Cardiac muscle cell (in vitro differentiated cells and primary cell): ENCODE data around the gene VGLL4. TPM values are rescaled to one million over a fixed set of nuclear protein-coding genes. Genes with fewer than 3 reads are reported as not detected.
A peak's percentile ranks its signal among the peaks of the same experiment; 100 is the strongest.

Source experiments
- DNase-seq, 2 donors: peaks; one replicate each; pipeline versions ENCODE4 v3.0.0 to v3.0.0-alpha.2; 2010 to 2017; ENCODE audit warnings: low read depth in 1 of 2, low spot score in 1 of 2
- H3K27ac ChIP-seq: fragments of 200-600 bp; sonication (generic); 2 replicates; pipeline ENCODE4 v1.5.1; 2016
- H3K27me3 ChIP-seq: fragments of 200-600 bp; sonication (generic); 2 replicates; pipeline ENCODE4 v1.6.0; 2016; ENCODE audit warnings: control low read depth
- H3K36me3 ChIP-seq: fragments of 200-600 bp; sonication (generic); 2 replicates; pipeline ENCODE4 v1.5.1; 2016; ENCODE audit warnings: control low read depth
- H3K4me1 ChIP-seq: fragments of 200-600 bp; sonication (generic); 2 replicates; pipeline ENCODE4 v1.8.1; 2017; ENCODE audit warnings: low read depth, mild to moderate bottlenecking, mixed run types
- H3K4me3 ChIP-seq: fragments of 200-600 bp; sonication (generic); 2 replicates; pipeline ENCODE4 v1.5.1; 2016; ENCODE audit warnings: mild to moderate bottlenecking
- H3K9me3 ChIP-seq: fragments of 200-600 bp; sonication (generic); 2 replicates; pipeline ENCODE4 v1.5.1; 2017; ENCODE audit warnings: low read depth, mild to moderate bottlenecking, control low read depth
- polyA plus RNA-seq: library from polyadenylated mRNA; unstranded; fragments of >200 nt; fragmentation: Nextera tagmentation; extraction: Ambion mirVana; gene quantifications from 2 replicates; pipeline ENCODE4 v1.2.1, GENCODE V29; 2016
- total RNA-seq: library from RNA; depleted of rRNA; stranded (reverse); fragments of >200 nt; gene quantifications from 2 replicates; pipeline ENCODE4 v1.2.3, GENCODE V29; 2016
- TF ChIP-seq, protein P1 (sequence below): IDR thresholded peaks from 2 replicates; pipeline ENCODE4 v1.5.1; 2012; ENCODE audit warnings: low read depth, mild to moderate bottlenecking, low read length

VGLL4 gene
- total and polyA plus RNA-seq, 2 experiments from 2014 or later: 62.9 to 147 TPM

- no peak overlapping the region for H3K4me3 ChIP-seq
- peak overlapping the region; percentile 68 for H3K27ac ChIP-seq
- peaks cover 46% of the 10 kb centered on the region for H3K4me1 ChIP-seq
- H3K27me3 ChIP-seq: no peaks in the 10 kb centered on the region
- TF ChIP-seq, protein P1, sequence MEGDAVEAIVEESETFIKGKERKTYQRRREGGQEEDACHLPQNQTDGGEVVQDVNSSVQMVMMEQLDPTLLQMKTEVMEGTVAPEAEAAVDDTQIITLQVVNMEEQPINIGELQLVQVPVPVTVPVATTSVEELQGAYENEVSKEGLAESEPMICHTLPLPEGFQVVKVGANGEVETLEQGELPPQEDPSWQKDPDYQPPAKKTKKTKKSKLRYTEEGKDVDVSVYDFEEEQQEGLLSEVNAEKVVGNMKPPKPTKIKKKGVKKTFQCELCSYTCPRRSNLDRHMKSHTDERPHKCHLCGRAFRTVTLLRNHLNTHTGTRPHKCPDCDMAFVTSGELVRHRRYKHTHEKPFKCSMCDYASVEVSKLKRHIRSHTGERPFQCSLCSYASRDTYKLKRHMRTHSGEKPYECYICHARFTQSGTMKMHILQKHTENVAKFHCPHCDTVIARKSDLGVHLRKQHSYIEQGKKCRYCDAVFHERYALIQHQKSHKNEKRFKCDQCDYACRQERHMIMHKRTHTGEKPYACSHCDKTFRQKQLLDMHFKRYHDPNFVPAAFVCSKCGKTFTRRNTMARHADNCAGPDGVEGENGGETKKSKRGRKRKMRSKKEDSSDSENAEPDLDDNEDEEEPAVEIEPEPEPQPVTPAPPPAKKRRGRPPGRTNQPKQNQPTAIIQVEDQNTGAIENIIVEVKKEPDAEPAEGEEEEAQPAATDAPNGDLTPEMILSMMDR: no peak
- no peak for DNase-seq
- H3K36me3 ChIP-seq: no peaks in the 10 kb centered on the region
- H3K9me3 ChIP-seq: no peaks in the 10 kb centered on the region
Measured at GRCh38 chr3:11632564-11632963, 11.2 kb downstream of the VGLL4 start.

DNA sequence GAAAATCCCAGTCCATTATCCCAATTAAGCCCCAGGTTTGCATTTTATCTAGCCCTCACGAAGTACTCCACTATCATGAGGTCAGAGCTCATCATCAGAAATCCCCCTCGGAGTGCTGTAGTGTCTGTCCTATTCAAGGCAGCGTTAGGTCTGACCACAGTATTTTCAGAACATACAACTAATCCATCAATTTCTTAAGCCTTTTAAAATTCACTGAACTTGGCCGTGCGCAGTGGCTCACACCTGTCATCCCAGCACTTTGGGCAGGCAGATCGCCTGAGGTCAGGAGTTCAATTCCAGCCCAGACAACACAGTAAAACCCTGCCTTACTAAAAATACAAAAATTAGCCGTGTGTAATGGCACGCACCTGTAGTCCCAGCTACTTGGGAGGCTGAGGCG is 11.9 kb downstream of the VGLL4 start:
- Histone ChIP-seq H3K4me3 (no peak overlapping the region), H3K27ac (peak overlapping the region; percentile 22), H3K36me3 (no peaks in the 10 kb centered on the region), H3K9me3 (no peaks in the 10 kb centered on the region), H3K27me3 (no peaks in the 10 kb centered on the region), H3K4me1 (peaks cover 40% of the 10 kb centered on the region)
- DNase-seq: no peak
- TF ChIP-seq, protein P1: no peak

DNA sequence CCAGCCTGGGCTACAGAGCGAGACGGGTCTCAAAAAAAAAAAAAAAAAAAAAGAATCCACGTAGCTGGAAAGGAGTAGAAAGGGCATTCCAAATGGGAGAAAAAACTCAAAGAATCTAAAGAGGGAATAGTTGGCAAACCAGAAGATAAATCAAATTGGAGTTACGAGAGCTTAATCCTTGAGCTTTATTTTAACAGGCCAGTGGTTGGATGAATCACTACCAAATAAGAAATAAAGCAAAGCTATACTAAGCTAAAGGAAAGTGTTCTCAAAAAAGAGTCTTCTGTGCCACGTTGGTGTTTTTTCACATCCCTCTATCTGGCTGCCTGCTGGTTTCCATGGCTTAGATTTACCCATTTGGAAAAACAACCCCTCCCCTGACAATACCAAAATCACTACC is 14.0 kb downstream of the VGLL4 start:
- TF ChIP-seq, protein P1: no peak
- Histone ChIP-seq H3K9me3 (no peaks in the 10 kb centered on the region), H3K4me3 (no peak overlapping the region), H3K36me3 (no peaks in the 10 kb centered on the region), H3K27ac (no peak overlapping the region), H3K27me3 (no peaks in the 10 kb centered on the region), H3K4me1 (peaks cover 30% of the 10 kb centered on the region)
- no peak for DNase-seq

GRCh38 chr3:11627612-11628011 is 16.1 kb downstream of the VGLL4 start:
- H3K27ac ChIP-seq: no peak overlapping the region

GRCh38 chr3:11626084-11626463 is 17.6 kb downstream of the VGLL4 start:
- TF ChIP-seq, protein P1: no peak
- Histone ChIP-seq H3K27me3 (no peaks in the 10 kb centered on the region), H3K36me3 (no peaks in the 10 kb centered on the region), H3K9me3 (no peaks in the 10 kb centered on the region), H3K4me3 (no peak overlapping the region), H3K27ac (peak overlapping the region; percentile 12), H3K4me1 (peaks cover 17% of the 10 kb centered on the region)
- no peak for DNase-seq

More at GRCh38 chr3:11627612-11628011, 16.1 kb downstream of the VGLL4 start:
- Histone ChIP-seq H3K4me1 (peaks cover 31% of the 10 kb centered on the region), H3K9me3 (no peaks in the 10 kb centered on the region), H3K36me3 (no peaks in the 10 kb centered on the region), H3K4me3 (no peak overlapping the region), H3K27me3 (no peaks in the 10 kb centered on the region)
- DNase-seq: no peak
- TF ChIP-seq, protein P1: no peak
